ENCODE data around the gene PRKCA. TPM values are rescaled to one million over a fixed set of nuclear protein-coding genes. Genes with fewer than 3 reads are reported as not detected.
"Not testable (repeated sequence)": the region's sequence is repeated elsewhere in the genome, so short reads cannot be mapped to it uniquely, and the experiment has no call there.

PRKCA gene
- polyA plus RNA-seq, 4 donors, result 19.9 to 27.8 (median 24.5) TPM

GRCh38 chr17:66287911-66288310 lies 14.5 kb upstream of the PRKCA start:
- DNase-seq (ENCODE audit: low read depth in 4 of 4, low spot score in 2 of 4), result no peak

- DNase-seq (ENCODE audit: low read depth in 4 of 4, low spot score in 2 of 4), result no peak
Measured at GRCh38 chr17:66290101-66290722, 12.2 kb upstream of the PRKCA start.

GRCh38 chr17:66292353-66292752 lies 10.1 kb upstream of the PRKCA start:
- no peak for DNase-seq (ENCODE audit: low read depth in 4 of 4, low spot score in 2 of 4)

- DNase-seq (ENCODE audit: low read depth in 4 of 4, low spot score in 2 of 4), result no peak
Measured at GRCh38 chr17:66296289-66296725, 6.1 kb upstream of the PRKCA start.

GRCh38 chr17:66297443-66297842 lies 5.0 kb upstream of the PRKCA start:
- not testable (repeated sequence) for DNase-seq (ENCODE audit: low read depth in 4 of 4, low spot score in 2 of 4)

- no peak for DNase-seq (ENCODE audit: low read depth in 4 of 4, low spot score in 2 of 4)
Measured at GRCh38 chr17:66299711-66300110, 2.7 kb upstream of the PRKCA start.

- no peak for DNase-seq (ENCODE audit: low read depth in 4 of 4, low spot score in 2 of 4)
Measured at GRCh38 chr17:66300956-66301355, 1.5 kb upstream of the PRKCA start.

GRCh38 chr17:66301367-66301863 lies 998 bp upstream of the PRKCA start:
- no peak for DNase-seq (ENCODE audit: low read depth in 4 of 4, low spot score in 2 of 4)

GRCh38 chr17:66302761-66303626 lies 581 bp downstream of the PRKCA start:
- no peak for DNase-seq (ENCODE audit: low read depth in 4 of 4, low spot score in 2 of 4)

- no peak for DNase-seq (ENCODE audit: low read depth in 4 of 4, low spot score in 2 of 4)
Measured at GRCh38 chr17:66304304-66305174, 2.1 kb downstream of the PRKCA start.

GRCh38 chr17:66306446-66306845 lies 4.0 kb downstream of the PRKCA start:
- DNase-seq (ENCODE audit: low read depth in 4 of 4, low spot score in 2 of 4), result no peak

- no peak for DNase-seq (ENCODE audit: low read depth in 4 of 4, low spot score in 2 of 4)
Measured at GRCh38 chr17:66307257-66307656, 4.8 kb downstream of the PRKCA start.

- no peak for DNase-seq (ENCODE audit: low read depth in 4 of 4, low spot score in 2 of 4)
Measured at GRCh38 chr17:66308856-66309255, 6.4 kb downstream of the PRKCA start.

- no peak for DNase-seq (ENCODE audit: low read depth in 4 of 4, low spot score in 2 of 4)
Measured at GRCh38 chr17:66309793-66310192, 7.4 kb downstream of the PRKCA start.

- no peak for DNase-seq (ENCODE audit: low read depth in 4 of 4, low spot score in 2 of 4)
Measured at GRCh38 chr17:66310528-66311148, 8.2 kb downstream of the PRKCA start.

- DNase-seq (ENCODE audit: low read depth in 4 of 4, low spot score in 2 of 4), result no peak
Measured at GRCh38 chr17:66312912-66313311, 10.5 kb downstream of the PRKCA start.

GRCh38 chr17:66313325-66313724 lies 10.9 kb downstream of the PRKCA start:
- DNase-seq (ENCODE audit: low read depth in 4 of 4, low spot score in 2 of 4), result no peak

GRCh38 chr17:66313995-66314659 lies 11.7 kb downstream of the PRKCA start:
- DNase-seq (ENCODE audit: low read depth in 4 of 4, low spot score in 2 of 4), result no peak

- DNase-seq (ENCODE audit: low read depth in 4 of 4, low spot score in 2 of 4), result no peak
Measured at GRCh38 chr17:66317629-66318028, 15.2 kb downstream of the PRKCA start.

- DNase-seq (ENCODE audit: low read depth in 4 of 4, low spot score in 2 of 4), result no peak
Measured at GRCh38 chr17:66319226-66319625, 16.8 kb downstream of the PRKCA start.
